Caco-2 (cell line): ENCODE results near the gene TEDDM1. TPM values are rescaled to one million over a fixed set of nuclear protein-coding genes. Genes with fewer than 3 reads are reported as not detected.
A peak's percentile ranks its signal among the peaks of the same experiment; 100 is the strongest.

ENCODE experiments used
- BruUV-seq: library from RNA; stranded (reverse); fragments of 400-500 nt; replicated peaks from 2 replicates; lab custom pipeline; 2021; lab: Mats Ljungman, UMichigan
- CTCF ChIA-PET: fragments of 300-600 bp; sonication (Branson Sonifier 250); formaldehyde crosslinking; loops from one replicate; lab custom pipeline; 2022; ENCODE audit warnings: antibody characterized with exemption; lab: Charles Lee
- POLR2A ChIA-PET: fragments of 300-600 bp; sonication (Branson Sonifier 250); formaldehyde crosslinking; loops from one replicate; lab custom pipeline; 2022; ENCODE audit warnings: antibody characterized with exemption; lab: Charles Lee
- DNase-seq, 2 experiments: peaks; one replicate each; pipeline versions ENCODE4 v3.0.0 to v3.0.0-alpha.2; 2020 to 2022
- H3K27me3 ChIP-seq: replicated peaks from 2 replicates; pipeline ENCODE4 v1.6.0; 2011; ENCODE audit warnings: low read length; ENCODE audit not compliant: control insufficient read depth, insufficient read depth
- H3K36me3 ChIP-seq: 2 replicates; pipeline ENCODE4 v1.5.1; 2011; ENCODE audit warnings: low read length; ENCODE audit not compliant: control insufficient read depth, insufficient read depth
- H3K4me1 ChIP-seq: fragments of 250-450 bp; sonication (Bioruptor Pico); 2 replicates; pipeline ENCODE4 v1.5.1; 2020; ENCODE audit warnings: mild to moderate bottlenecking
- H3K4me3 ChIP-seq: 2 replicates; pipeline ENCODE4 v1.5.1; 2011; ENCODE audit warnings: low read depth, mild to moderate bottlenecking, control low read depth, low read length
- H3K9me3 ChIP-seq: fragments of 250-450 bp; sonication (Bioruptor Pico); 2 replicates; pipeline ENCODE4 v1.5.1; 2020; ENCODE audit warnings: mild to moderate bottlenecking, moderate library complexity
- H3K27ac Mint-ChIP-seq: one replicate; pipeline ENCODE4 v1.8.0; 2022; ENCODE audit warnings: mixed read lengths; ENCODE audit not compliant: unreplicated experiment
- H3K27me3 Mint-ChIP-seq: one replicate; pipeline ENCODE4 v1.8.0; 2022; ENCODE audit warnings: mixed read lengths; ENCODE audit not compliant: insufficient read depth, unreplicated experiment
- H3K36me3 Mint-ChIP-seq: one replicate; pipeline ENCODE4 v1.8.0; 2022; ENCODE audit warnings: mild to moderate bottlenecking, mixed read lengths; ENCODE audit not compliant: insufficient read depth, unreplicated experiment
- H3K4me1 Mint-ChIP-seq: one replicate; pipeline ENCODE4 v1.8.0; 2022; ENCODE audit warnings: low read depth, mixed read lengths; ENCODE audit not compliant: unreplicated experiment
- H3K4me3 Mint-ChIP-seq: one replicate; pipeline ENCODE4 v1.8.0; 2022; ENCODE audit warnings: mild to moderate bottlenecking, moderate library complexity, mixed read lengths; ENCODE audit not compliant: unreplicated experiment
- H3K9me3 Mint-ChIP-seq: one replicate; pipeline ENCODE4 v1.8.0; 2022; ENCODE audit warnings: mixed read lengths; ENCODE audit not compliant: unreplicated experiment
- intact Hi-C: fragments of 100-400 bp; cut with micrococcal nuclease; formaldehyde crosslinking; loops from one replicate; pipeline ENCODE4 v1.10.0; 2022; ENCODE audit not compliant: unreplicated experiment
- total RNA-seq: library from RNA; stranded (reverse); gene quantifications from 2 replicates; pipeline ENCODE4 v1.2.3, GENCODE V29; 2022
- TF ChIP-seq, protein P1 (sequence below), 2 experiments: fragments of 200-600 bp in 1 of 2; IDR thresholded peaks; 1 replicate in 1 of 2; 2 replicates in 1 of 2; pipeline versions ENCODE4 v1.5.1 to v1.8.0; 2011 to 2022; ENCODE audit warnings: antibody characterized with exemption in 1 of 2, control low read depth in 1 of 2, inconsistent platforms in 1 of 2, low read depth in 1 of 2, low read length in 1 of 2, mild to moderate bottlenecking in 1 of 2, moderate library complexity in 1 of 2; ENCODE audit not compliant: insufficient read depth in 1 of 2, severe bottlenecking in 1 of 2, unreplicated experiment in 1 of 2

The TEDDM1 gene
- total RNA-seq, 1 experiment from 2014 or later = not detected

DNA sequence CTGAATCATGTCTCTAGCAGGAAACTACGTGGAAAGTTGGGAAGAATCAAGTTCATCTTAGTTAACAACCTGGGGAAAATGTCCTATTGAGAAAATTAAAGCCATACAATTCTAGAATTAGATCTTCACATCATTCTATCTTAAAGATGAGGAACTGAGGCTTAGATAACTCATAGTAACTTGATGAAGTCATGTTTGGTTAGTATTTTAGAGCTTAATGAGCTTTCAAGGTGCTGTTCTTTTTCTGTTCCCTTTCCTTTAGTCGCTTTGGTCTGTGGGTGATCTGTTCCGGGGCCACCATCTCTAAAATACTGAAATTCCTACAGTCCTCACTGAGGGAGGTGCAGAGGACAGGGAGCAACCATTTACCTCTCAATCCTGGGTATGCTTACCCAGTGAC lies 4.6 kb downstream of the TEDDM1 start:
- Mint-ChIP-seq H3K27ac (no peak overlapping the region), H3K9me3 (no peaks in the 10 kb centered on the region), H3K4me1 (peaks cover 35% of the 10 kb centered on the region), H3K27me3 (no peaks in the 10 kb centered on the region), H3K36me3 (peaks cover 11% of the 10 kb centered on the region), H3K4me3 (no peak overlapping the region)
- Histone ChIP-seq H3K4me1 (peaks cover 28% of the 10 kb centered on the region), H3K36me3 (no peaks in the 10 kb centered on the region), H3K4me3 (no peak overlapping the region), H3K9me3 (no peaks in the 10 kb centered on the region), H3K27me3 (no peaks in the 10 kb centered on the region)
- ChIA-PET CTCF (interaction anchor here (0.8 to 2.8 kb wide), 5 partner anchors 107 to 315 kb away, joined by 3 to 38 read pairs (median 9); no protein-coding TSS in a partner anchor), POLR2A (no interaction called here)
- intact Hi-C loops = loop anchor here (1.0 to 2.0 kb wide), 5 partner anchors 94 to 311 kb away; no protein-coding TSS in a partner anchor
- TF ChIP-seq, protein P1, sequence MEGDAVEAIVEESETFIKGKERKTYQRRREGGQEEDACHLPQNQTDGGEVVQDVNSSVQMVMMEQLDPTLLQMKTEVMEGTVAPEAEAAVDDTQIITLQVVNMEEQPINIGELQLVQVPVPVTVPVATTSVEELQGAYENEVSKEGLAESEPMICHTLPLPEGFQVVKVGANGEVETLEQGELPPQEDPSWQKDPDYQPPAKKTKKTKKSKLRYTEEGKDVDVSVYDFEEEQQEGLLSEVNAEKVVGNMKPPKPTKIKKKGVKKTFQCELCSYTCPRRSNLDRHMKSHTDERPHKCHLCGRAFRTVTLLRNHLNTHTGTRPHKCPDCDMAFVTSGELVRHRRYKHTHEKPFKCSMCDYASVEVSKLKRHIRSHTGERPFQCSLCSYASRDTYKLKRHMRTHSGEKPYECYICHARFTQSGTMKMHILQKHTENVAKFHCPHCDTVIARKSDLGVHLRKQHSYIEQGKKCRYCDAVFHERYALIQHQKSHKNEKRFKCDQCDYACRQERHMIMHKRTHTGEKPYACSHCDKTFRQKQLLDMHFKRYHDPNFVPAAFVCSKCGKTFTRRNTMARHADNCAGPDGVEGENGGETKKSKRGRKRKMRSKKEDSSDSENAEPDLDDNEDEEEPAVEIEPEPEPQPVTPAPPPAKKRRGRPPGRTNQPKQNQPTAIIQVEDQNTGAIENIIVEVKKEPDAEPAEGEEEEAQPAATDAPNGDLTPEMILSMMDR (IDR thresholded peaks at IDR 0.05; ENCODE audit: insufficient read depth in 1 of 2, low read depth in 1 of 2, low read length in 1 of 2, severe bottlenecking in 1 of 2, unreplicated experiment in 1 of 2) = no peak
- BruUV-seq = no TSS peak
- no peak for DNase-seq

DNA sequence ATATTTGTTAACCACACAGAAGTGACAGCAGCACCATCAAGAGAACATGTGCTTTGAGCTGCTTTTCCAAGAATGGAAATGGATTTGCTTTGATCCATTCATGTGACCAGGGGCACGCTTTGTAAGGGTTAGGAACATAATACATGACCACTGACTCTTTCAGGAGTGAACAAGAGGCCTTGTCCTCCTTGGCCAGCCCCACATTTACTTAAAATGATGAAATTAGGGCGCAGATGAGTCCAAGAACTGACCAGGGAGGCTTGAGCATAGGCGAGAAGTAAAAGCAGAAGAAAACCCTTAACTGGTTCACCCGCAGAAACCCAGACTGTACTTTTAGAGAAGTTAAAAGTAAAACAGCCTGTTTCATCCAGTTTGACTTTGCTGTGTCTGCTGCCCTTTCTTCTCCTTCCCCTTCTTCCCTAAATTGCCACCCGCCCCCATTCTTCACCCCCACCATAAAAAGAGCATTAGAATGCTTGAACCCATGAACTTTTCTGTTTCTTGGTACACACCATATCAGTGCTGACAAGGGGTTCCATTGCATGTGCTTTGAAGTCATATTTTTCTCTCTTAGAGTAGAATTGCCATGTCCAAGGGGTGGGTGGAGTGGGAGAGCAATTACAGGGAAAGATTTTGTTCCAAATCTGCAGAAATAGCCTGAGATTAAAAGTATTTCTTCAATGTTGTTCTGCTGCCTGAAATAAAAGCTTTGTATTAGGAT lies 6.3 kb downstream of the TEDDM1 start:
- peaks cover 28% of the 10 kb centered on the region for H3K36me3 Mint-ChIP-seq
- H3K9me3 Mint-ChIP-seq = no peaks in the 10 kb centered on the region
- CTCF ChIA-PET = interaction anchor here (0.6 to 0.8 kb wide), 2 partner anchors 14 to 251 kb away, joined by 3 to 6 read pairs; no protein-coding TSS in a partner anchor
- H3K27ac Mint-ChIP-seq = no peak overlapping the region
- POLR2A ChIA-PET = no interaction called here
- intact Hi-C loops = loop anchor here (5.0 kb wide), 1 partner anchor 292 kb away; no protein-coding TSS in a partner anchor
- no peaks in the 10 kb centered on the region for H3K27me3 Mint-ChIP-seq
- DNase-seq = no peak
- H3K36me3 ChIP-seq = peaks cover 3% of the 10 kb centered on the region; the same call in 1 of the 2 replicates
- H3K27me3 ChIP-seq = no peaks in the 10 kb centered on the region
- peaks cover 36% of the 10 kb centered on the region for H3K4me1 Mint-ChIP-seq
- peaks cover 29% of the 10 kb centered on the region for H3K4me1 ChIP-seq
- TF ChIP-seq, protein P1 (IDR thresholded peaks at IDR 0.05; ENCODE audit: insufficient read depth in 1 of 2, low read depth in 1 of 2, low read length in 1 of 2, severe bottlenecking in 1 of 2, unreplicated experiment in 1 of 2) = no peak
- H3K4me3 ChIP-seq = no peak overlapping the region
- H3K9me3 ChIP-seq = no peaks in the 10 kb centered on the region
- no TSS peak for BruUV-seq
- no peak overlapping the region for H3K4me3 Mint-ChIP-seq

DNA sequence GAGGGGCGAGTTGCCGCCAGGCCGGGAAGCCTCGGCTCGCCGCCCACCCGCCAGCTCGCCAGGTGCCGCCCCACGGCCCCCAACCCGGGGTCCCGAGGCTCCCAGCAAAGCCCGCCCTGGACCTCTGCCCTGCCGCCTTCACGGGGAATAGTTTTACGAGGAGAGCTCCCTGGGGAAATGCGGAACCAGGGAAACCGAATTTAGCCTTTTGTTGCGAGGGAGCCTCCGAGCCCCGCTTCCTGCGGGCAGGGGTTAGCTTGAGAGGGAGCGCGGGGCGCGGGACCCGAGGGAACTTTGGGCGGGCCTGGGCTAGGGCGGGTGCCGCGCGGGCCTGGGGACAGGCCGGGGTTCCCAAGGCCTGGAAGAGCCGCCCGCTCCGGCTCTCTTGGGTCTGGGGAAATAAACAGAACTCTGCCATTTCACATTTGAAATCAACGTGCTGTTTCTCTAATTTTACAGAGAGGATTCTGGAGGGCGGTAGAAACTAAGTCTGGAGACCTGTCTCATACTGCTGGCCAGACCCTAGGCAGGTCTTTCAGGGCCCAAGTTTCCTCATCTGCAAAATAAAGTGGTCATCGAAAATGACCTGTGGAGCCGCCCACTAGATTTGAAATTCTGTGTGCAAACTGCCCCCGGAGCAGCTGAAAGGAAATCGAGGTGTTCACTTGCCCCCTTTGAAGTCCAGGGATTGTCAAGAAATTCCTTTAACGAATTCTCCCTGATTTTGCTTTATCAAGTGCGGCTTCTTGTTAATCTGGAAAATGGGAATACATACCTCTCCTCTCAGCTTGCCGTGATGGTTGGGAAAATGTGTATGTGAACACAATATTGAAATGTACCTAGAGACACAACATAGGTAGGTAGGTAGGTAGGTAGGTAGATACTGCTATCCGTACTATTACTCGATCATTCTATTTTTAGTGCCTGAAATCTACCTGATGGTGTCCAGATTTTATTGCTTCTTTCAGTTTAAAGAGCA lies 8.1 kb downstream of the TEDDM1 start:
- Mint-ChIP-seq H3K9me3 (no peaks in the 10 kb centered on the region), H3K36me3 (peaks cover 46% of the 10 kb centered on the region), H3K4me3 (peak overlapping the region; percentile 99), H3K27ac (peak overlapping the region; percentile 97), H3K27me3 (no peaks in the 10 kb centered on the region), H3K4me1 (peaks cover 28% of the 10 kb centered on the region)
- TF ChIP-seq, protein P1 (IDR thresholded peaks at IDR 0.05; ENCODE audit: insufficient read depth in 1 of 2, low read depth in 1 of 2, low read length in 1 of 2, severe bottlenecking in 1 of 2, unreplicated experiment in 1 of 2) = no peak
- CTCF ChIA-PET = interaction anchor here (1.1 to 1.7 kb wide), 3 partner anchors 249 to 311 kb away, joined by 5 to 8 read pairs (median 7); no protein-coding TSS in a partner anchor
- H3K27me3 ChIP-seq = no peaks in the 10 kb centered on the region
- peak overlapping the region; percentile 95 for H3K4me3 ChIP-seq
- intact Hi-C loops = loop anchor here (5.0 kb wide), 1 partner anchor 290 kb away; no protein-coding TSS in a partner anchor
- no peak for DNase-seq
- H3K9me3 ChIP-seq = no peaks in the 10 kb centered on the region
- TSS peak; percentile 63 for BruUV-seq
- peaks cover 9% of the 10 kb centered on the region for H3K36me3 ChIP-seq
- POLR2A ChIA-PET = interaction anchor here (0.5 to 1.3 kb wide), 16 partner anchors 10 to 311 kb away, joined by 3 to 17 read pairs (median 4); no protein-coding TSS in a partner anchor
- H3K4me1 ChIP-seq = peaks cover 26% of the 10 kb centered on the region
